NCI-H2107 treated with DMSO at 0.1 percent for 48 hours (cell line): Measurements from ENCODE around the gene PBX4.

Experiments used
- DNase-seq: peaks from one replicate; lab custom pipeline; 2025; ENCODE audit not compliant: unreplicated experiment; lab: John Stamatoyannopoulos, UW

PBX4 gene

DNA sequence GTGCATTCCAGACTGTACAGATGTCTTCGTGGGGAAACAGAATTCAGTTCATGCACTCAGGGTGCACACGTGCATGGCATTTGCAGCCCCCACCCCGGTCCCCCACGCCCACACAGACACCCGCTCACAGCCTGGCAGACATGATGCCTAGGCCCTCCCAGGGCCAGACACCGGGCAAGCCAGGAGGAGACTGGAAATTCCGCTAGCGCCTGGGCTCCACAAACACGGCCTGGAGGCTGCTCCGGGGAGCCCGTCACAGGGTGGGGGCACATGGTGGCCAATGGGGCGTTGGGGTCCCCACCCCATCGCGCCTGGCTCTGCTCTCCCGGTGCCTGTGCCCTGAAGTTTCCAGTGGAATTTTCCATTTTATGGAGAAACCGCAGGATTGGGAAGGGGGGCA is 76.9 kb downstream of the PBX4 start:
- no peak for DNase-seq

DNA sequence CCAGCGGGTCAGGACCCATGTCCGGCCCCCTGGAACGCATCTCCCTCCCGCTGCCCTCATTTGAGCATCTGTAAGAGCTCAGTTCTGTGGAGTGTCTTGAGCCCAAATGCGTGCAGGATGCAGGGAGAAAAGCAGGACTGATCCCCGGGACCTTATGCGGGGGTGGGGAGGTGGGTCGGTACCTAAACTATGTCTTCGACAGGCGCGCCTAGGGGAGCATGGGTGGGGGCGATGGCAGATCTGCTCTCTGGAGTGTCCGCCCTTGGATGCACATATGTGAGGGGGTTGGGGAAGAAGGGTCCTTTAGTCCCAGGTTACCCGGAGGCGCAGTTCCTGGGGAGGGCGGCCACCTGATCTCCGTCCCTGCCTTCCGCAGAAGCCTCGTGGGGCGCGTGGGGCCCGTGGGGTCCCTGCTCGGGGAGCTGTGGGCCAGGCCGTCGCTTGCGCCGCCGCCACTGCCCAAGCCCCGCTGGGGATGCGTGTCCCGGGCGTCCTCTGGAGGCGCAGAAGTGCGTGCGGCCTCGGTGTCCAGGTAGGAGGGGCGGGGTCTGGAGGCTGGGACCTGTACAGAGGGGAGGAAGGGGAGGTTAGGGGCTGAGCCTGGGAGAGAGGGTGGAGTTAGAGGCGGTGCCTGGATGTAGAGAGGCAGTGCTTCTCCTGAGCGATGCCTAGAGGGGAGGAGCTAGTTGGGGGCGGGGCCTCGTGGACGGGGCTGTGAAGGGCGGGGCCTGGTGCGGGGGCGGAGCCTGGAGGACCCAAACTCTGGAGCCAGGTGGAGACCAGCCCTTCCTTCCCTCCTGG is 77.6 kb downstream of the PBX4 start:
- no peak for DNase-seq

DNA sequence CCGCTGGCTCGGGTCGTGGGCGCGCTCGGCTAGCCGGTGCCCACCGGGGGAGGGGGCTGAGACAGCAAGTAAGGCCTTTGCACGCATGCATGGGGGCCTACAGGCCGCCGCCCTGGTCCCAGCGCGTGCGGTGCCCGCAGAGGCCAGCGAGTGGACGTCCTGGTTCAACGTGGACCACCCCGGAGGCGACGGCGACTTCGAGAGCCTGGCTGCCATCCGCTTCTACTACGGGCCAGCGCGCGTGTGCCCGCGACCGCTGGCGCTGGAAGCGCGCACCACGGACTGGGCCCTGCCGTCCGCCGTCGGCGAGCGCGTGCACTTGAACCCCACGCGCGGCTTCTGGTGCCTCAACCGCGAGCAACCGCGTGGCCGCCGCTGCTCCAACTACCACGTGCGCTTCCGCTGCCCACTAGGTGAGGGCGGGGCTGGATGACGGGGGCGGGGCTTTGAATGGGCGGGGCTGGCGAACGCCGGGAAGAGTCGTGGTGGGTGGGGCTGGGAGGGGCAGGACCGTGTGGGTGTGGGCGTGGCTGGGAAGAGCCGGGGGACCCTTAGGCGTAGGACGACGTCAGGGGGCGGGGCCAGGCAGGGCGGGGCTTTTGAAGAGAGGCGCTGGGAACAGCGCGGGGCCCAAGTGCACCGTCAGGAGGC is 78.3 kb downstream of the PBX4 start:
- no peak for DNase-seq

DNA sequence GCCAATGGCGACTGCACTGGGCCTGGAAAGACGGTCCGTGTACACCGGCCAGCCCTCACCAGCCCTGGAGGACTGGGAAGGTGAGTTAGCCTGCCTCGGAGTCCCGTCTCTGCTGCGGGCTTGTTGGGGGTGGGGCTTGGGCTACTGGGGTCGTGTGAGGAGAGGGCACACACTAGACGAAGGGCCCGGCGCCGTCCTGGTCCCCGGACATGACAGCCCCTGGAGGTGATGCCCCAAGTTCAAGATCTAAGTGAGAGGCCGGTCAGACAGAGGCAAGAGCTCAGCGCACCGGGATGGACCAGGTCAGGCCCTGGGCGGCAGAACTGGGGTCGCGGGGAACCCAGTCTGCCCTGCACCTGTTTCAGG is 78.8 kb downstream of the PBX4 start:
- no peak for DNase-seq

DNA sequence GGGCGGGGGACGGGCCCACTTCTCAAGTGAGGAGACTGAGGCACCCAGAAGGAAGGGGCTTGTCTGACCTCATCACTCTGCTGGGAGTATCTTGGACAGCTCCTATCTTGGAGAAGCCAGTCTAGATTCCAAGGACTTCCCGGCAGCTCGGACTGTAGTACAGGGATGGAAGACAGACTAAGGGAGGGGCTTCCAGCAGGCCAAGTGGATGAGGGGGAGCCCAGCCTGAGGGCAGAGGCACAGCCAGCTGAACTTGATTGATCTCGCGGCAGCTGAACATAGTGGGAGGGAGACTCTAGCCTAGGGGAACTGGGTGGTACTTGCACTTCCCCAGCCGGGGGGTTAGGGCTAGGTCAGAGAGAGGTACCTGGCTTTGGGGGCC is 79.7 kb downstream of the PBX4 start:
- no peak for DNase-seq

DNA sequence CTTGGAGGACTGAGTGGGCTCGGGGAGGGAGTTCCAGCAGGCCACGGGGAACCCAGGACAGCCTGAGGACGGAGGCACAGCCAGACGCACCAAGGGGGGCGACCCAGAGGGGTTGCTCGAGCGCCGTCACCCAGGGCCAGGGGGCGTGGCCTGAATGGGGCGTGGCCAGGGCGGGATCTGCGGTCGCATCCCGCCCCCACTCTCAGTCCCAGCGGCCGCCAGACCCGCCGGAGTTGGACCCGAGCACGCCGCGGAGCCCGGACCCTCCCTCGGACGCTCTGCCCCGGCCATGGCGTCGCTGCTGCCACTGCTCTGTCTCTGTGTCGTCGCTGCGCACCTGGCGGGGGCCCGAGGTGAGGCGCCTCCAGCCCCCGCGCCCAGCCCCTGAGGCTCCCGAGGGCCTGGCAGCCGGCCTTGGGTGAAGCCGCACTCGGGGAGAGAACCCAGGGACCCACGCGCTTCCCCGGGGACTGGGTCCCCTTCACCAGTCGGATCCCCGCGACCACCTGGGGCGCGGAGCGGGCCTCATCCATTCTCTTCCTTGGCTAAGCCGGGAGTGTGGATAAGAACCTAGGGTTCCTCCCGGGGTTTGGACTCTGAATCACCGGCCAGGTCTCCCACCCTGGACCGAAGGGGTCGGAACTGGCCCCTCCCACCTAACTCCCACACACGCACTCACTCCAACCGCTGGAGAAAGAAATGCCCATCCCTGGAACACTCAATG is 80.3 kb downstream of the PBX4 start, which contains the start of gene CILP2:
Gene CILP2, plus strand, starts transcription at position 205 of the 724 bp plus-strand sequence. Its CDS starts 85 bp downstream, at position 290.
- DNase-seq: no peak

DNA sequence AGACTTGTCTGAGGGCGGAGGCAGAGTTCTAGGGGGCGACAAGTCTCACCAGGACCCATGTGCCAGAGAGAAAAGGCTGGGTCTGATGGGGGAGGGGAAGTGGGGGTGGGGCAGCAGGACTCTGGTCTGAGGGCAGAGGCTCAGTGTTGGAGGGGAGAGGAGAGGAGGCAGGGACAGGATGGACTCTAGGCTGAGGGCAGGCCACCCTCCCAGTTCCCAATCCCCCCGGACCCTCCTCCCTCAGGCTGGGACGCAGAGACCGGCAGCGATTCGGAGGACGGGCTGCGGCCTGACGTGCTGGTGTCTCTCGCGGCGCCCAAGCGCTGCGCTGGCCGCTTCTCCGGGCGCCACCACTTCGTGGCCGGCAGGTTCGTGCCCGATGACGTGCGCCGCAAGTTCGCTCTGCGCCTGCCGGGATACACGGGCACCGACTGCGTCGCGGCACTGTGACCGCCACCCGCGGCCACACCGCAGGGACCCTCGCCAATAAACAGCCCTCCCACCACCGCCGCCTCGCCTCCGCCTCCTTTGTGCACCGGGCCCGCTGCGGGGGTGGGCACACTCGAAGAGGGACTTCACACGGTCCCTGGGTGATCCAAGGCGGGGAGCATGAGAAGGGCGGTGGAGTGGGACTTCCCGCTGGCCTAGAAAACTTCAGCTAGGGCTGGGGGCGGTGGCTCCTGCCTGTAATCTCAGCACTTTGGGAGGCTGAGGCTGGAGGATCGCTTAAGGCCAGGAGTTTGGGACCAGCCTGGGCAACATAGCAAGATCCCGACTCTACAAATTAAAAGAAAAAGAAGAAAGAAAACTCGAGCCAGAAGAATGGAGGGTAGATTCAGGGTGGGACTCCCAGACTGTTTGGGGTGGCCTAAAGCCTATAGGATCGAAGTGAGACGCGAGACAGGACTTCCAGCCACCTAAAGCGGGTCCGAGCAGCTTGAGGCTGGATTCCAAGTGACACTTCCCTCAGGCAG is 81.1 kb downstream of the PBX4 start:
- no peak for DNase-seq

DNA sequence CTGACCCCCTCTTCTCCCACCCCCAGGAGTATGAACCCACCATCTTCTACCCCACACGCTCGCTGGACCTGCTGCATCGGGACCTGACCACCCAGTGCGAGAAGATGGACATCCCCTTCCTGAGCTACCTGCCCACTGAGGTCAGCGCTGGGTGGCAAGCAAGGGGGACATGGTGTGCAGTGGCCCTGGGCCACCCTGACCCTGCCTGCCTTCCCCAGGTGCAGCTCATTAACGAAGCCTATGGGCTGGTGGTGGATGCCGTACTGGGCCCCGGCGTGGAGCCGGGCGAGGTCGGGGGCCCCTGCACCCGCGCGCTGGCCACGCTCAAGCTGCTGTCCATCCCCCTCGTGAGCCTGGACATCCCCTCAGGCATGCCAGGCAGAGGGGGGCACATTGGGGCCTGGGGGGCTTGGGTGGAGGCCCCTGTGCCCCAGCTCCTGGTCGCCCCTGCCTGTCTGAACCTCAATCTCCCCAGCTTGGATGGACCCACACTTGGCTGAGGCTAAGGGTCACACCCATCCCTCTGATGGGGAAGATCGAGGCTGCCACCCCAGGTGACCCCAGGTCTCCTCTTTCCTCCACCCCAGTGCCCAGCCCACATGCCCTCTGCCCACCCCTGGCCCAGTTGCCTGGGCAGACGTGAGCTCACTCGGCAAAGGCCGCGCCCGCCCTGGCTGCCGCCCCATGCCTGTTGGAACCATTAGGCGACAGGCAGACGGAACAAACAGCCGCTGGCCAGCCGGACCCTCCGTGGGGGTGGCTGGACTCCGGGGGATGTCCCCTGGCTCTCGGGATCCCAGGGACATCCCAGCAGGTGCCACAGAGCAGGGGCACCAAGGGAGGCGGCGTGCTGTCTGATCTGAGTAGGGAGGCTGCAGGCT is 82.9 kb downstream of the PBX4 start:
- DNase-seq: no peak

DNA sequence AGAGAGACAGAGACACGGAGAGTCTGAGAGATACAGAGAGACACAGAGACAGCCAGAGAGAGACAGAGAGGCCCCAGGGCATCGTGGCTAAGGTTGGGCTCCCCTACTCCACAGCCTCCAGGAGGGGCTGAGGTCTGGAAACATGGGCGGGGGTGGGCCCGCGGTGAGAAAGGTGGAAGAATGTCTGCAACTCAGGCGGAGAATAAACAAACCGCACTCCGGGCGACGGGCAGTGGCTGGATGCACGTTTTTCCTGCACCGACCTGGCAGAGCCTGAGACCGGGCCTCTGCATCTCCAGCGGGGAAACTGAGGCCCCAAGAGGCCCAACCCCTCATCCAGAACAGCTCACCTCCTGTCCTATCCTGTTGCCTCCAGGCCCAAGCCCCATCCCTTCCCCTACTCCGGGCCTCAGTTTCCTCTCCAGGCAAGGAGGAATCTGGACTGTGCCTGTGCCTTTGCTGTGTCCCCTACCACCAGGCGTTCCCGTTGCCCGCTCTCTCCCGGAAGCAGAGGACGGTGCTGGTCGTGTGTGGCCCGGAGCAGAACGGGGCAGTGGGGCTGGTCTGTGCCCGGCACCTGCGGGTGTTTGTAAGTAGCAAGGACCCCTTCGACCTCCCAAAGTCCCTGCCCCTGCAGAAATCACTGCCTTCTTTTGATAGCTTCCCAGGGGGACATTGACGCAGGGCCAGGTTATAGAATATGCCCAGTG is 83.8 kb downstream of the PBX4 start:
- DNase-seq: no peak

DNA sequence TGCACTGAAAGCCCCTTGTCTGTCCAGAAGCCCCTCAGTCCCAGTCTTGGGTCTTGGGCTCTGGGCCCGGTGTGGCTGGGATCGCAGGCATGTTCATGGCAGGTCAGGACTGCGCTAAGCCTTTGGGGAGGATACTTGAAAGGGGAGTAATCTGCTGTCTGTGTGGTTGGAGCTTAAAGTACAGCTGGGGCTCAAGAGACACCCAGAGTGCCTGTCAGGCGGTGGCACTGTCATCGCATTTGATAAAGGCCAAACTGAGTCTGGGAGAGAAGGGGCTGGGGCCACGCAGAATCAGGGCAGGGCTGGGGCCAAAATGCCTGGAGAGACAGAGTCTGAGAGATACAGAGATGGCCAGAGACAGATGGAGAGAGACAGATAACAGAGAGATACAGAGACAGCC is 84.6 kb downstream of the PBX4 start:
- no peak for DNase-seq

DNA sequence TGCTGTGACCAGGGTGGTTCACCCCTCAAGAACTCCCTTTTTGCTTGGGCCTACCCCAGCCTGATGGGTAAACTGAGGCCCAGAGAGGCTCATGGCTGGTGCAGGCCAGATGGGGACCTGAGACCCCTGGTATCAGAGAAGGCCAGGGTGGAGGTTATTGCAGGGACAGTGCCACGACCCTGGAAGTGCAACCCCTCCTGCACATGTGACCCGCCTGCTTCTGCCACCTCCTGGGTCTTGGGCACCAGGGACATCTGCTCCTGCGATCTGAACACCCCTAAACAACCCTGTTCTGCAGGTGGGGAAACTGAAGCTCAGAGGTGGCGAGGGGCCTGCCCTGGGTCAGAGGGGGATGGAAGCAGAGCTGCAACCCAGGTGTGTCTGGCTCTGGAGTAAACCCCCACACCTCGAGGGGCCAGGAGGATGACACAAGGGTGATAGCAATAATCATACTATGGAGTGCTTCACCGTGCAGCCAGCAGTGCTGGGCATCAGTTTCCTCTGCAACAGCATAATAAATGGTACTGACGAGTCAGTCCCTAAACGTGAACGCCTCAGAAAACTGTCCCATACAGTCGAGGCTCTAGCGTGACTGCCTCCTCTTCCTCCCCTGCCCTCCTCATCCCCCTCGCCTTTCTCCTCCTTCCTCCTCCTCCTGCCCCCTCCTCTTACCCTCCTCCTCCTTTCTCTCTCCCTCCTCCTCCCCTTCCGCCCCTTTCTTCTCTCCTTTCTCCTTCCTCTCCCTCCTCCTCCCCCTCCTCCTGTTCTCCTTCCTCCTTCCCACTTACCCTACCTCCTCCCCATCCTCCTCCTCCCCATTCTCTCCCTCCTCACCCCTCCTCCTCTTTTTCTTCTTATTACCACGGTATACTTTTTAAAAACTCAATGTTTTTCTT is 85.4 kb downstream of the PBX4 start:
- DNase-seq: no peak

DNA sequence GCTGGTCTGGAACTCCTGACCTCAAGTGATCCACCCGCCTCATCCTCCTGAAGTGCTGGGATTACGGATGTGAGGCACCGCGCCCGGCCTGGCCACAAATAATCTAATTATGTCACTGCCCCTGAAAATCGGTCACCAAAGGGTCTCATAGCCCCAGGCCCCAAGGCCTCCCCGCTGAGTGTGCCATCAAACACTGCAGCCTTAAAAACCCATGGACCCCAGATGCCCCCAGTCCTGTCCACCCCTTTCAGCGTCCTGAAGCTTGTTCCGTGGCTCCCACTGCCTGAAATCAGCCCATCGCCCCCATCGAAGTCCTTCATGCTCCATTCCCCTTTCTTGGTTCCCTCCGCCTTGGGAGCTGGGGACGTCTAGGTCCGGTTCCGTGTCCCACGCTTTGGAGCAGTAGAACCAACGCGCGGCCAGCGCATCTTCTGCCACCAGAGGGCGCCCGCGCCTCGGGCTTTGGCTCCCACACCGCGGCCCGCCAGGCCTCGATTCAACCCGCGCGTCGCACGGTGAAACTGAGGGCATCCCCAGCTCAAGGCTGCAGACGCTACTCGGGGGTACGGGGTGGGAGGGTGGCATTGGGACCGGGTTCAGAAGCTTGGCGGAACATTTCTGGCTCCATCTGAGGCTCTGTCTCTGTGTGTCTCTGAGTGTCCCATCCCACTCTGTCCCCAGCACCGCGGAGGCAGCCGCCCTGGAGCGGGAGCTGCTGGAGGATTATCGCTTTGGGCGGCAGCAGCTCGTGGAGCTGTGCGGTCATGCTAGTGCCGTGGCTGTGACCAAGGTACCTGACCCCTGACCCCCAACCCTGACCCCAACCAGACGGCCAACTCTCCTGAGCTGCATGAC is 86.3 kb downstream of the PBX4 start:
- DNase-seq: peak; percentile 13

DNA sequence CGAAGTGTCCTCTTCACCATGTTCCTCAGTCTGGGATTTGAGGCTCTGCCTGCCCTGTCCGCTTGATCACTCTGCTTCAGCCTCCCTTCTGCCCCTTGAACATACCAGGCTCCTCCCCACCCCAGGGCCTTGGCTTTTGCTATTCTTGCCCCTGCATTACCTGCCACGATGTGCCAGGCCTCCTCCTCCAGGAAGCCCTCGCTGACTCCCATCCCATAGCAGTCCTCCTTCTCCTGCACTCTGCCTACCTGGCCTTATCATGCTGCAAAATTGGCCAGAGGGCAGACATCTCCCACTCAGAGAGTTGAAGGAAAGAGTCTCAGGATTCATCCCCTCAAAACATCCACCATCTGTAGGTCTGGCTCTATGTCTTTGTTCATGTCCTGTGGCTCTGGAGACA is 87.6 kb downstream of the PBX4 start:
- DNase-seq: no peak

DNA sequence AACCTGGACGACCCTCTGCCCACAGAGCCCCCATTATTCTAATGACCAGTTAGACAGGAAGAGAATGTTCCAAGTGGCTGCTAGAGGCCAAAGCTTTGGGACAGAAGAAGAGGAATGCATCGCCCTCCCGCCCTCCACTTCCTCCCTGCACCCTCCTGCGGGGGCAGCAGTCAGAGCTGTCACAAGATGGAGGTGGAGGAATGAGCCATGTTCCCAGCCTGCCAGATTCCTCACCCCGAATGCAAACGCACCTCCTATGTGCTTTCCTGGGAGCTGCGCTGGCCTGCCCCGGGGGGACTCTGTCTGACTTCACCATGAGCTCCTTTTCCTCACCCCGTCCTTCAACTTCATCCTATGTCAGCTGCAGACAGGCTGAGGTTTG is 88.1 kb downstream of the PBX4 start:
- DNase-seq: no peak

DNA sequence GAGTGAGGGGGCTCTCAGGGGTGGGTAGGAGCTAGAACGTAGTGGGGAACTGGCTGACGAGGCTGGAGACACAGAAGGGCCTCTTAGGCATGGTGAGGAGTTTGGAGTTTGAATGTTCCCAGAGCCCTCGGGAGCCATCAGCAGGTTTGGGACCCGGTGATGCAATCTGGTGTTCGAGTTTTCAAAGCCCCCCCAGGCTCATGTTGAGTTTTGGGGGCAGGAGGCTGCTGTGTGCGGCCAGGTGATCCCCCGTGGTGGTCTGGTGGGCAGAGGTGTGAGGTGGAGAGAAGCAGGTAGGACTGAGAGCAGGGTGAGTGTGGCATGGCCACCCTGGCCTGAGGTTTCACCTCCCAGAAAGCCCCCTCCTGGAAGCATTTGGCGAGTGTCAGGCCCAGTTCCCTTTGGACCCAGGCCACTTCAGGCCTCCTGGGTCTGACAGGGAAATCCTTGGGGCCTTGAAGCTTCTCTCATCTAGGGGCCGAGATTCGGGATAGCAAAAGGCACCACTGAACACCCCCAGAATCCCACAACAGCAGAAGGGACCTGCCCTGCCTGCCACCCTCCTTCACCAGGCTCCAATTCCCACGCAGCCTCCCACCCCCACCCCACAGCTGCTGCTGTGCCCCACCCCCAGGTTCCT is 88.6 kb downstream of the PBX4 start:
- DNase-seq: no peak

DNA sequence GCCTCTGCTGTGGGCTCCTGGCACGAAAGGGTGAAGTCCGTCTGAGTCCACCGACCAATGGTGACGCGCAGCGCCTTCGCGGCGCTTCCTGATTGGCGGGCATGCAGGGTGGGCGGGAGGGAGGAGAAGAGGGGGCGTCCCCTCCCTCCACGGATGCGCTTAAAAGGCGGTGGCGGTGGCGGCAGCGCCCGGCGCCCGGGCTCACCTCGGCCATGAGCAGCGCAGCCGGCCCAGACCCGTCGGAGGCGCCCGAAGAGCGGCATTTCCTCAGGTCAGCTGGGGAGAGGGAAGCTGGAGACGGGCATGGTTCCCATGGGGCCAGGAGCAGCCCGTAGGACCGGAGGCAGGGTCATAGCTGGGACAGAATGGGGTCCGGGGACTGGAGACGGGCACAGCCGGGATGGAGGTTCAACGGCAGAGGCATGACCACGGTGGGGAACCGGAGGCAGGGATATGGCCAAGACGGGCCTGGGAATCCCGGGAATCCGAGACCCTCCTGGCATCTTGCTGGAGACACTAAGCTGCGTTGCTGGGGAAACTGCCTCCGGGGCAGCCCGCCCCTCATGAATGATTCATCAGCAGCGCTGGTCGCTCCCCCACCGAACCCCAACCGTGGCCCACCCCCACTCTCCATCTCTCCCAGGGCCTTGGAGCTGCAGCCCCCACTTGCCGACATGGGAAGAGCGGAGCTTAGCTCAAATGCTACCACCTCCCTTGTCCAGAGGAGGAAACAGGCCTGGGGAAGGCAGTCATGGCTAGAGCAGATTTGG is 89.6 kb downstream of the PBX4 start, which contains the start of gene YJEFN3:
Gene YJEFN3, plus strand, starts transcription at position 191 of the 770 bp plus-strand sequence. Its CDS starts 22 bp downstream, at position 213.
- no peak for DNase-seq
